Smooth muscle cell of trachea (primary cell): ENCODE data around the gene ZNF597. TPM values are rescaled to one million over a fixed set of nuclear protein-coding genes. Genes with fewer than 3 reads are reported as not detected.

Source experiments
- total RNA-seq: library from RNA; depleted of rRNA; stranded (reverse); fragments of >200 nt; gene quantifications from 2 replicates; pipeline ENCODE4 v1.2.1, GENCODE V29; 2014

Gene ZNF597
- total RNA-seq, result 1.3 and 2.0 TPM in 2 replicates

GRCh38 chr16:3443108-3444031, at the start of gene ZNF597, which contains the start of gene NAA60:
Gene ZNF597 (minus strand): TSS chr16:3443504. CDS start chr16:3443153, 351 bp downstream.
Gene NAA60 (plus strand): TSS chr16:3443680. CDS start chr16:3476228, 32,548 bp downstream.

GRCh38 chr16:3400779-3401688, 42.3 kb downstream of the ZNF597 start, which contains the start of the genes ZNF174 and ZSCAN32:
Gene ZNF174 (plus strand): TSS chr16:3401215. CDS start chr16:3402005, 790 bp downstream.
Gene ZSCAN32 (minus strand): TSS chr16:3401004. CDS start chr16:3397557, 3,447 bp downstream.

Other genes starting within 250 kb of the ZNF597 start
- 8.6 and 9.6 TPM in 2 replicates for gene ZNF200, start 208.3 kb downstream of the ZNF597 start, total RNA-seq
- gene MEFV, start 186.9 kb downstream of the ZNF597 start, total RNA-seq, result under 0.01 and 0.15 TPM in 2 replicates
- gene ZNF263, start 160.0 kb downstream of the ZNF597 start, total RNA-seq, result 49.9 and 53.9 TPM in 2 replicates
- gene TIGD7, start 138.1 kb downstream of the ZNF597 start, total RNA-seq, result 4.2 and 6.0 TPM in 2 replicates
- gene ZNF75A, start 138.0 kb downstream of the ZNF597 start, total RNA-seq, result 20.2 and 26.6 TPM in 2 replicates
- 0.83 TPM in 1 of 2 replicates, not detected in the other for gene OR2C1, start 87.6 kb downstream of the ZNF597 start, total RNA-seq
- gene ZSCAN32, start 42.5 kb downstream of the ZNF597 start, total RNA-seq, result 12.2 and 14.1 TPM in 2 replicates
- 7.6 and 11.2 TPM in 2 replicates for gene ZNF174, start 42.3 kb downstream of the ZNF597 start, total RNA-seq
- gene NAA60, start 176 bp upstream of the ZNF597 start, total RNA-seq, result 15.3 and 23.0 TPM in 2 replicates
- not detected in 2 replicates for gene C16orf90, start 52.0 kb upstream of the ZNF597 start, total RNA-seq
- 22.7 and 24.0 TPM in 2 replicates for gene CLUAP1, start 57.5 kb upstream of the ZNF597 start, total RNA-seq
- 0.15 and 0.17 TPM in 2 replicates for gene NLRC3, start 133.9 kb upstream of the ZNF597 start, total RNA-seq
- 5.8 and 6.7 TPM in 2 replicates for gene SLX4, start 168.1 kb upstream of the ZNF597 start, total RNA-seq
- 17.2 and 27.6 TPM in 2 replicates for gene DNASE1, start 211.2 kb upstream of the ZNF597 start, total RNA-seq